HG03060 (cell line): ENCODE measurements around the gene CEP250.
"Not testable (repeated sequence)": the region's sequence is repeated elsewhere in the genome, so short reads cannot be mapped to it uniquely, and the experiment has no call there.

Experiments
- ATAC-seq: cut with Tn5 transposase; IDR thresholded peaks from one replicate; pipeline ENCODE4 v1.9.1; 2021; ENCODE audit warnings: low read depth, moderate number of reproducible peaks; ENCODE audit not compliant: unreplicated experiment

Gene CEP250

GRCh38 chr20:35454881-35455609, at the start of gene CEP250:
Gene CEP250, plus strand, starts transcription at chr20:35455598. Its CDS starts 6,770 bp downstream, at chr20:35462368.
- ATAC-seq, result peak; percentile 41

GRCh38 chr20:35405775-35406174, 49.6 kb upstream of the CEP250 start:
- no peak for ATAC-seq

- ATAC-seq, result no peak
Observed at GRCh38 chr20:35408270-35408669, 47.1 kb upstream of the CEP250 start.

- ATAC-seq, result no peak
Observed at GRCh38 chr20:35409542-35409941, 45.9 kb upstream of the CEP250 start.

GRCh38 chr20:35410613-35411012, 44.8 kb upstream of the CEP250 start:
- ATAC-seq, result no peak

GRCh38 chr20:35421322-35421721, 34.1 kb upstream of the CEP250 start:
- ATAC-seq, result no peak

GRCh38 chr20:35431621-35432429, 23.6 kb upstream of the CEP250 start:
- no peak for ATAC-seq

GRCh38 chr20:35432430-35432735, 23.0 kb upstream of the CEP250 start:
- ATAC-seq, result no peak

- no peak for ATAC-seq
Observed at GRCh38 chr20:35433337-35433736, 22.1 kb upstream of the CEP250 start.

GRCh38 chr20:35434085-35435005, 21.1 kb upstream of the CEP250 start:
- ATAC-seq, result no peak

- no peak for ATAC-seq
Observed at GRCh38 chr20:35436177-35436573, 19.2 kb upstream of the CEP250 start.

GRCh38 chr20:35437599-35437998, 17.8 kb upstream of the CEP250 start:
- no peak for ATAC-seq

GRCh38 chr20:35443003-35443402, 12.4 kb upstream of the CEP250 start:
- no peak for ATAC-seq

GRCh38 chr20:35444226-35444625, 11.2 kb upstream of the CEP250 start:
- no peak for ATAC-seq

- no peak for ATAC-seq
Observed at GRCh38 chr20:35446356-35447078, 8.9 kb upstream of the CEP250 start.

- ATAC-seq, result no peak
Observed at GRCh38 chr20:35447082-35447789, 8.2 kb upstream of the CEP250 start.

GRCh38 chr20:35448788-35449373, 6.5 kb upstream of the CEP250 start:
- no peak for ATAC-seq

- ATAC-seq, result not testable (repeated sequence)
Observed at GRCh38 chr20:35449855-35450254, 5.5 kb upstream of the CEP250 start.

GRCh38 chr20:35451295-35451694, 4.1 kb upstream of the CEP250 start:
- no peak for ATAC-seq
